SK-N-SH treated with all-trans-retinoic acid at 6 μM for 48 hours (cell line): Measurements from ENCODE around the gene CYREN.

Source experiments
- CSRNP3 ChIP-seq: fragments of 250-450 bp; sonication (Bioruptor Pico); IDR thresholded peaks from 2 replicates; pipeline ENCODE4 v1.5.1; 2021; ENCODE audit warnings: mild to moderate bottlenecking, moderate library complexity
- ISL1 ChIP-seq: fragments of 250-450 bp; sonication (Bioruptor Pico); IDR thresholded peaks from 2 replicates; pipeline ENCODE4 v2.1.2; 2022; ENCODE audit warnings: mild to moderate bottlenecking, moderate library complexity
- PATZ1 ChIP-seq: fragments of 250-450 bp; sonication (Bioruptor Pico); IDR thresholded peaks from 2 replicates; pipeline ENCODE4 v1.8.0; 2020; ENCODE audit warnings: mild to moderate bottlenecking, moderate library complexity, borderline replicate concordance

GRCh38 chr7:135158874-135159273, 11.6 kb downstream of the CYREN start:
- TF ChIP-seq PATZ1 (CRISPR knock-in tag): no peak
- TF ChIP-seq ISL1 (CRISPR knock-in tag): no peak
- no peak for TF ChIP-seq CSRNP3
